HEK293 (cell line): ENCODE results near the gene IFNGR1.

Experiments
- CTCF ChIA-PET: fragments of 350-600 bp; formaldehyde crosslinking; extraction: SDS; loops from one replicate; lab custom pipeline; 2021; ENCODE audit warnings: antibody characterized with exemption; lab: Yijun Ruan, JAX
- POLR2A ChIA-PET: fragments of 300-600 bp; formaldehyde crosslinking; extraction: SDS; loops from one replicate; lab custom pipeline; 2020; ENCODE audit warnings: antibody characterized with exemption, inconsistent platforms; lab: Yijun Ruan, JAX
- H3K27ac ChIP-seq: fragments of 200-500 bp; sonication (Bioruptor generic); 2 replicates; pipeline ENCODE4 v1.5.1; 2014; ENCODE audit warnings: low read depth, low read length, control low read depth, inconsistent platforms; ENCODE audit errors: extremely low read depth
- H3K36me3 ChIP-seq, 2 experiments: fragments of 200-500 bp in 1 of 2; sonication (Bioruptor generic) in 1 of 2; 1 replicate in 1 of 2; 2 replicates in 1 of 2; pipeline ENCODE4 v1.5.1; 2014 to 2017; ENCODE audit warnings: inconsistent platforms in 2 of 2, low read length in 2 of 2; ENCODE audit not compliant: control insufficient read depth in 2 of 2, insufficient read depth in 1 of 2
- H3K4me1 ChIP-seq: fragments of 200-500 bp; sonication (Bioruptor generic); 2 replicates; pipeline ENCODE4 v1.5.1; 2014; ENCODE audit warnings: mild to moderate bottlenecking, low read length, inconsistent platforms; ENCODE audit not compliant: control insufficient read depth, insufficient read depth
- H3K4me3 ChIP-seq: 2 replicates; pipeline ENCODE4 v1.5.1; 2011; ENCODE audit warnings: low read depth, mild to moderate bottlenecking, control low read depth, low read length, moderate library complexity
- H3K9me3 ChIP-seq: fragments of 200-500 bp; sonication (Bioruptor generic); 2 replicates; pipeline ENCODE4 v1.5.1; 2014; ENCODE audit warnings: low read depth, low read length, inconsistent platforms; ENCODE audit not compliant: control insufficient read depth, insufficient read depth
- BCL11A ChIP-seq: fragments of 450-650 bp; formaldehyde crosslinking; IDR thresholded peaks from 2 replicates; pipeline ENCODE4 v1.5.1; 2016; ENCODE audit warnings: low read depth, missing biosample characterization, missing genetic modification characterization
- BCL6B ChIP-seq: fragments of 450-650 bp; formaldehyde crosslinking; IDR thresholded peaks from 2 replicates; pipeline ENCODE4 v1.5.1; 2017; ENCODE audit warnings: missing biosample characterization, missing genetic modification characterization
- HOXC10 ChIP-seq: sonication (generic); formaldehyde crosslinking; IDR thresholded peaks from 2 replicates; pipeline ENCODE4 v1.8.1; 2023; ENCODE audit warnings: mild to moderate bottlenecking, missing genetic modification reagents
- INSM2 ChIP-seq: fragments of 450-650 bp; formaldehyde crosslinking; IDR thresholded peaks from 2 replicates; pipeline ENCODE4 v1.5.1; 2016; ENCODE audit warnings: missing biosample characterization, missing genetic modification characterization
- OSR2 ChIP-seq: fragments of 450-650 bp; formaldehyde crosslinking; IDR thresholded peaks from 2 replicates; pipeline ENCODE4 v1.5.1; 2016; ENCODE audit warnings: missing biosample characterization, missing genetic modification characterization
- REPIN1 ChIP-seq: fragments of 450-650 bp; formaldehyde crosslinking; IDR thresholded peaks from 2 replicates; pipeline ENCODE4 v1.5.1; 2017; ENCODE audit warnings: missing biosample characterization, missing genetic modification characterization, low read depth
- SCRT1 ChIP-seq: fragments of 450-650 bp; formaldehyde crosslinking; IDR thresholded peaks from 2 replicates; pipeline ENCODE4 v1.5.1; 2016; ENCODE audit warnings: missing biosample characterization, missing genetic modification characterization, borderline replicate concordance
- TRIM28 ChIP-seq: IDR thresholded peaks from 2 replicates; pipeline ENCODE4 v1.6.1; 2011; ENCODE audit warnings: low read length, control low read depth, borderline replicate concordance
- WT1 ChIP-seq: fragments of 450-650 bp; formaldehyde crosslinking; IDR thresholded peaks from 2 replicates; pipeline ENCODE4 v1.5.1; 2016; ENCODE audit warnings: missing biosample characterization, missing genetic modification characterization
- ZBTB49 ChIP-seq: fragments of 450-650 bp; formaldehyde crosslinking; IDR thresholded peaks from 2 replicates; pipeline ENCODE4 v1.5.1; 2016; ENCODE audit warnings: missing biosample characterization, missing genetic modification characterization, low read depth
- ZNF114 ChIP-seq: fragments of 450-650 bp; formaldehyde crosslinking; IDR thresholded peaks from 2 replicates; pipeline ENCODE4 v1.5.0; 2017; ENCODE audit warnings: missing biosample characterization, missing genetic modification characterization
- ZNF239 ChIP-seq: fragments of 450-650 bp; formaldehyde crosslinking; IDR thresholded peaks from 2 replicates; pipeline ENCODE4 v1.5.1; 2016; ENCODE audit warnings: missing biosample characterization, missing genetic modification characterization
- ZNF26 ChIP-seq: fragments of 450-650 bp; formaldehyde crosslinking; IDR thresholded peaks from 2 replicates; pipeline ENCODE4 v1.5.1; 2016; ENCODE audit warnings: missing biosample characterization, missing genetic modification characterization
- ZNF274 ChIP-seq, 2 experiments: fragments of 200-500 bp in 1 of 2; fragments of 450-650 bp in 1 of 2; sonication (Bioruptor generic) in 1 of 2; formaldehyde crosslinking in 1 of 2; IDR thresholded peaks; 2 replicates each; pipeline versions ENCODE4 v1.5.1 to v1.6.1; 2014 to 2016; ENCODE audit warnings: borderline replicate concordance in 1 of 2, inconsistent platforms in 1 of 2, low read length in 1 of 2, missing biosample characterization in 1 of 2, missing genetic modification characterization in 1 of 2
- ZNF350 ChIP-seq: fragments of 450-650 bp; formaldehyde crosslinking; IDR thresholded peaks from 2 replicates; pipeline ENCODE4 v1.5.0; 2017; ENCODE audit warnings: missing biosample characterization, mild to moderate bottlenecking, missing genetic modification characterization
- ZNF473 ChIP-seq: fragments of 450-650 bp; formaldehyde crosslinking; IDR thresholded peaks from 2 replicates; pipeline ENCODE4 v1.5.1; 2017; ENCODE audit warnings: missing biosample characterization, missing genetic modification characterization
- ZNF48 ChIP-seq: fragments of 450-650 bp; formaldehyde crosslinking; IDR thresholded peaks from 2 replicates; pipeline ENCODE4 v1.5.1; 2016; ENCODE audit warnings: missing biosample characterization, missing genetic modification characterization
- ZNF488 ChIP-seq: fragments of 450-650 bp; formaldehyde crosslinking; IDR thresholded peaks from 2 replicates; pipeline ENCODE4 v1.5.1; 2016; ENCODE audit warnings: missing biosample characterization, missing genetic modification characterization
- ZNF529 ChIP-seq: fragments of 450-650 bp; formaldehyde crosslinking; IDR thresholded peaks from 2 replicates; pipeline ENCODE4 v1.5.1; 2017; ENCODE audit warnings: missing genetic modification characterization, missing biosample characterization; ENCODE audit not compliant: insufficient replicate concordance
- ZNF544 ChIP-seq: fragments of 450-650 bp; formaldehyde crosslinking; IDR thresholded peaks from 2 replicates; pipeline ENCODE4 v1.5.0; 2017; ENCODE audit warnings: missing biosample characterization, missing genetic modification characterization
- ZNF558 ChIP-seq: fragments of 450-650 bp; formaldehyde crosslinking; IDR thresholded peaks from 2 replicates; pipeline ENCODE4 v1.5.1; 2016; ENCODE audit warnings: missing biosample characterization, missing genetic modification characterization
- ZNF580 ChIP-seq: fragments of 450-650 bp; formaldehyde crosslinking; IDR thresholded peaks from 2 replicates; pipeline ENCODE4 v1.5.1; 2016; ENCODE audit warnings: missing biosample characterization, missing genetic modification characterization
- ZNF658 ChIP-seq: fragments of 450-650 bp; formaldehyde crosslinking; IDR thresholded peaks from 2 replicates; pipeline ENCODE4; 2016; ENCODE audit warnings: missing biosample characterization, missing genetic modification characterization
- ZNF664 ChIP-seq: fragments of 450-650 bp; formaldehyde crosslinking; IDR thresholded peaks from 2 replicates; pipeline ENCODE4 v1.5.1; 2016; ENCODE audit warnings: missing biosample characterization, missing genetic modification characterization
- ZNF768 ChIP-seq: fragments of 450-650 bp; formaldehyde crosslinking; IDR thresholded peaks from 2 replicates; pipeline ENCODE4 v1.5.1; 2018; ENCODE audit warnings: missing biosample characterization, mild to moderate bottlenecking, missing genetic modification characterization
- ZSCAN4 ChIP-seq: fragments of 450-650 bp; formaldehyde crosslinking; IDR thresholded peaks from 2 replicates; pipeline ENCODE4 v1.5.1; 2017; ENCODE audit warnings: missing biosample characterization, missing genetic modification characterization
- ZXDB ChIP-seq: fragments of 450-650 bp; formaldehyde crosslinking; IDR thresholded peaks from 2 replicates; pipeline ENCODE4 v1.5.1; 2016; ENCODE audit warnings: missing biosample characterization, missing genetic modification characterization

IFNGR1 gene

GRCh38 chr6:137231895-137232294 is 12.7 kb upstream of the IFNGR1 start:
- Histone ChIP-seq H3K27ac (no peak overlapping the region), H3K36me3 (no peaks in the 10 kb centered on the region), H3K4me1 (no peaks in the 10 kb centered on the region), H3K4me3 (no peak overlapping the region), H3K9me3 (no peaks in the 10 kb centered on the region)
- CTCF ChIA-PET: interaction anchor here (0.6 to 0.7 kb wide), 2 partner anchors 138 to 694 kb away, joined by 3 to 4 read pairs; no protein-coding TSS in a partner anchor
- POLR2A ChIA-PET: no interaction called here
- TF ChIP-seq TRIM28: no peak
- no peak for TF ChIP-seq ZNF664 (tag by site-specific recombination)
- no peak for TF ChIP-seq SCRT1 (tag by site-specific recombination)
- TF ChIP-seq BCL6B (tag by site-specific recombination): no peak
- TF ChIP-seq ZNF239 (tag by site-specific recombination): no peak
- no peak for TF ChIP-seq ZNF658 (tag by site-specific recombination)
- TF ChIP-seq OSR2 (tag by site-specific recombination): no peak
- no peak for TF ChIP-seq ZNF544 (tag by site-specific recombination)
- no peak for TF ChIP-seq ZNF473
- TF ChIP-seq INSM2: no peak
- no peak for TF ChIP-seq ZNF529 (tag by site-specific recombination)
- no peak for TF ChIP-seq BCL11A
- TF ChIP-seq ZXDB: no peak
- no peak for TF ChIP-seq ZNF580
- no peak for TF ChIP-seq ZNF26 (tag by site-specific recombination)
- no peak for TF ChIP-seq WT1 (tag by site-specific recombination)
- no peak for TF ChIP-seq ZNF274 (IDR thresholded peaks at IDR 0.05; ENCODE audit: low read length)
- no peak for TF ChIP-seq ZNF274 (tag by site-specific recombination; IDR thresholded peaks at IDR 0.05; ENCODE audit: borderline replicate concordance)
- TF ChIP-seq ZNF114 (tag by site-specific recombination): no peak
- no peak for TF ChIP-seq ZNF488 (tag by site-specific recombination)

- Histone ChIP-seq H3K4me3 (no peak overlapping the region), H3K4me1 (no peaks in the 10 kb centered on the region), H3K9me3 (no peaks in the 10 kb centered on the region), H3K36me3 (no peaks in the 10 kb centered on the region), H3K27ac (no peak overlapping the region)
- CTCF ChIA-PET: interaction anchor here (0.7 kb wide), 1 partner anchor 137 kb away, joined by 3 read pairs; no protein-coding TSS in a partner anchor
- POLR2A ChIA-PET: no interaction called here
- TF ChIP-seq ZSCAN4 (tag by site-specific recombination): no peak
- no peak for TF ChIP-seq ZNF48 (tag by site-specific recombination)
- TF ChIP-seq ZXDB: no peak
- no peak for TF ChIP-seq ZNF350 (tag by site-specific recombination)
- no peak for TF ChIP-seq ZNF558 (tag by site-specific recombination)
- no peak for TF ChIP-seq ZBTB49 (tag by site-specific recombination)
- TF ChIP-seq HOXC10 (CRISPR knock-in tag): no peak
- TF ChIP-seq REPIN1 (tag by site-specific recombination): no peak
- no peak for TF ChIP-seq ZNF768 (tag by site-specific recombination)
These were observed 11.9 kb upstream of the IFNGR1 start for GRCh38 chr6:137230956-137231555.
